GM21515 (cell line): Measurements from ENCODE around the gene CRYZ.
"Not testable (repeated sequence)": the region's sequence is repeated elsewhere in the genome, so short reads cannot be mapped to it uniquely, and the experiment has no call there.

Source experiments
- ATAC-seq: cut with Tn5 transposase; IDR thresholded peaks from one replicate; pipeline ENCODE4 v1.9.1; 2021; ENCODE audit not compliant: unreplicated experiment

Gene CRYZ

DNA sequence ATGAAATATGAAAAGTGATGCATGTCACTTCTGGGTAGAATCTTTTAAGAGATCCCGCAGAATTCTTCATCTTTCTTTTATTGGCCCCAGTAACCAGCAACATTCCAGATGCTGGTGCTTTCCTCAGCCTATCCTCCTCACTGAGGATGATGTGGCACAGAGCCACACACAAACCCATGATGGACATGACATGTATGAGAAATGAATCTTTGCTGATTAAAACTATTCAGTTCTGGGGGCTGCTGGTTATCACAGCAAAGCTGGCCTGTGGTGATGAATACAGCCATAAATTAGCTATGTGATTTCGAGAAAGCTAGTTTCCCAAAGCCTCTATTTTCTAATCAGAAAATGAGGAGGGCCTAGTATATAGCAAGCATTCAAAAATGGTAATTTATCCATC lies 51.0 kb downstream of the CRYZ start:
- ATAC-seq, result no peak

DNA sequence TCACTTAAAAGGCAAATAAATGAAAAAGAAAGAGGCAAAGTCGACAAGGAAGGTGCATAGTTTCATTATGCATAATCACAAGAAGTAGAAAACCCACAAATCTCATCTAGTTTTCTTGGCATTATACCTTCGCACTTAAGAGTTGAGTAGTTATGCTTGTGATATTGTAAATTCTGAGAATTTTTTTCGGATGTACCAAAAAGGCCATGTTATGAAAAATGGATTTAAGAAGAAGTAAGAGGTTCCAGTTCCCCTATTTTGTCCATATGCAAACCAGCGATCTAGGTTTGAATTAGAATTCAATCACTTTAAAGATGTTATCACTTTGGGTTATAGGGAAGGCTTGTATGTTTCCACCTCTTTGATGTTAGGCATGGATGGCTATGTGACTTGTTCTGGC lies 51.4 kb downstream of the CRYZ start:
- peak; percentile 89 for ATAC-seq

DNA sequence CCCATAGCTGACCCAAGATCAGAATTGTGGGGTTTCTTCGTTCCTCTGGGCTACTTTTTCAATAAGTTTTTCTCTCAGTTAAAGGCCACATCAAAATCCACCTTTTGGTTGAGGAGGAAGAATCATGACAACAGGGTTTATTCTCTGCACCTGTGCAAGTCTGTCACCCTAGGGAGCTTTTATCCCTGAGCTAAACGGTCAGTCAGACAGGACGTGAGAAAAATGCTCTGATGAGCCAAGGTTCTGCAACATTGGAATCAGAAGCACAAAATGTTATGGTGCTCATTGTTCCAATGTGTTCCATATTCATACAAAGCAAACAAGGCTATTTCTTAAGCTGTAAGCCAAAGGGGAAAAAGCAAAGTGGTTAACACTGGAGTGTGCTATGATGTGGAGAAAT lies 51.8 kb downstream of the CRYZ start:
- peak; percentile 34 for ATAC-seq

DNA sequence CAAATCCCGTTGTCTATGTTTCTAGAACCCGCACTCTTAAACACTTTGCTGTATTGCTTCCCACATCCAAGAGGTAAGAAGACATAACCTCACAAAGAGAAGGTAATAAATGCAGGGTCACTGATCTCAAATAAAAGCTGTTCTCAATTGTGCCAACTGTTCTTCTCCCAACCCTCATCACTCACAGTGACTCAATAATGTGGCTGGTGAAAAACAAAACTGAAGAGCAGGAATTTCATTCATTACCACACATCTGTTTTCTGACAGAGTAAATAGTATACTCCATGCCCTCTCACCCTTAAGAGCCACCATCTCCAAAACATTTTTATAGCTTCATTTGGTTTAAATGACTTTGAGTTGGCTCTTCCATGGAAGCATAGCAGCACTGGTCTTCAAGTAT lies 53.0 kb downstream of the CRYZ start:
- ATAC-seq, result no peak

DNA sequence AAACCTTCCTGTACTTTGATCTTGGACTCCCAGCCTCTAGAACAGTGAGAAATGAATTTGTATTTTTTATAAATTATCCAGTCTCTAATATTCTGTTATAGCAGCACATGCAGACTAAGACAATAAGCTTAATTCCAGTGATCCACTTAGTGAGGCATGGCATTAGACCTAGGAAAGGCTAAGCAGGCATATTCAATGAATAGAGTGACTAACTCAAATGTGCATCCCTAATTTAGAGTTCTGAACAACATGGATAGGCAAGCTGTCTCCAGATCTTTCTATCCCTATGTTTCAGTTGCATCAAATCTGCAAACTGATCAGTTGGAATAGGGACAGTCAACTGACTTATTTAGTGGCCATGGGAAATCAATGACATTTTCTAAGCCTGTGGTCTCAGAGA lies 54.9 kb downstream of the CRYZ start:
- no peak for ATAC-seq

DNA sequence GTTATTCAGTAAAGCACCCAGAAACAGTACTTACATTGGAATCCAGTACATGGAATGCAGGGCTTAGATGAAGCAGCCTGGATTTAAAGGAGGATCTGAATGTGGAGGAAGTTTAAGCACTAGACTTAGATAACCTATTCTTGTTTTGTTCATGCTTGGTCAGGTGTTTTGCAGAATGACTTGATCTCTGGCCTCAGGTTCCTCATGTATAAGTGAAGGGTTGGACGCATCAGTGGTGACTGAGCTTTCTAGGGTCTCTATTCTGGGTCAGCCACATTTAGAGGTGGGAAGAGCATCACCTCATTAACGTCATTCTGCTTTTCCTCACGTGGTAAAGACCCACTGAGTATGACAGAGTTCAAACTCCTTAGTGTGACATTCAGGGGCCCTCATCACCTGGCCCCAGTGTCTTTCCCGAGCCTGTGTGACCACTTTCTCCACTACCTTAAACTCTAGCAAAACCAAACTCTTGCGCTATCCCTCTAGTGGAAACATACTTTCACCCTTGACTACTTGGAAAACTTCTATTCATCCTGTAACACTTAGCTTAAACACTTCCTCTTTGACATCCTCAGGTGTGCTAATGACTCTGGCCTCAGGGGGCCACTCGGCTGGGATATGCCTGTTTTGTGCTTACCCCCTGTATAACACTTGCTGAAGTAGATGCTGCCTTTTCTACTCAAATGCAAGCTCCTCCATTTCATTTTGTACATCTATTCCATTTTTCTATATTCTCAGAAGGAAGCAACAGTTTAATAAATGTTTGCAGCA lies 58.4 kb downstream of the CRYZ start:
- ATAC-seq, result no peak

DNA sequence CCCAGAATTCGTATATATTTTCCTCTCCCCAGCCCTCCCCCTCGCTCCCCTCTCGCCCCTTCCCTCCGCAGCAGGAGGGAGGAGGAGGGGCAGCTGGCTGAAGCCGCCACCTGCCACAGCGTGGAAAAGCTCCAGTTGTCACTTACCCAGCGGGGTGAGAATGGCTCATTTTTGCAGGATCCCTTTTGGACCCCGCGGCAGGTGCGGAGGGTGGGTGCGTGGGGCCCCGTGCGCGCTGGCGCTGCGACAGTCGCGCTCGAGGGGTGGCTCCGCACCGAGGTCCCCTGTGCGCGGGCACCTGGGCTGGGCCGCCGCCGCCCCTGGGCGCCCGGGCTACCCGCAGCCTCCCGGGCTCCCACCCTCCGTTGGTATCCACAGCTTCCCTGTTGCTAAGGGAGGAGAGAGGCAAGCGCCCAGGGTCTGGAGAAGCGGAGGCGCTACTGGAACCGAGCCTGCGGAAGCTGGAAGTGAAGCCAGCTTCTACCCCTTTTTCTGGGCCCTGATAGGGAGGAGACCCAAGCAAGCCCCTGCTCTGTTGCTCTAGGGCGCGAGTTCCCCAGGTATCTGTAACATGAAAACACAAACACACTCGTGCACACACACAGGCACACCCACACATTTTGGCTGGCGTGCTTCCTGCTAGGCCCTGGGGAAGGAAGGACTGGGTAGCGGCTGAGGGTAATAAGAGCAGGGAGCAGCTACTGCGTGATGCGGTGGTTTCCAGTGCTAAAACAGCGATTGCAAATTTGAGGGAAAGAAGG lies 59.3 kb downstream of the CRYZ start, which contains the start of gene ERICH3:
Gene ERICH3, minus strand, starts transcription at position 442 of the 761 bp plus-strand sequence. Its CDS starts 273 bp downstream, at position 169.
- ATAC-seq, result no peak

DNA sequence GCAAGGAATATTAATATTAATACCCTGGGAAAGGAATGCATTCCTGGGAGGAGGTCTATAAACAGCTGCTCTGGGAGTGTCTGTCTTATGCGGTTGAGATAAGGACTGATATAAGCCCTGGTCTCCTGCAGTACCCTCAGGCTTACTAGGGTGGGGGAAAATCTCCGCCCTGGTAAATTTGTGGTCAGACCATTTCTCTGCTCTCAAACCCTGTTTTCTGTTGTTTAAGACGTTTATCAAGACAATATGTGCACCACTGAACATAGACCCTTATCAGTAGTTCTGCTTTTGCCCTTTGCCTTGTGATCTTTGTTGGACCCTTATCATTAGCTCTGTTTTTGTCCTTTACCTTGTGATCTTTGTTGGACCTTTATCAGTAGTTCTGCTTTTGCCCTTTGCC lies 62.0 kb downstream of the CRYZ start:
- not testable (repeated sequence) for ATAC-seq
